Cardiac fibroblast (primary cell): ENCODE data around the gene TMEM267.

Experiments used
- DNase-seq, 2 donors: peaks; one replicate each; pipeline versions ENCODE4 v3.0.0 to v3.0.0-alpha.2; 2010; ENCODE audit warnings: low read depth in 2 of 2
- H3K4me3 ChIP-seq, 2 donors: replicated peaks in 1 of 2; 1 replicate in 1 of 2; 2 replicates in 1 of 2; pipeline ENCODE4 v1.5.1; 2011; ENCODE audit warnings: low read depth in 2 of 2, low read length in 2 of 2, mild to moderate bottlenecking in 2 of 2, moderate library complexity in 1 of 2
- CTCF ChIP-seq: IDR thresholded peaks from one replicate; pipeline ENCODE4 v1.5.1; 2011; ENCODE audit warnings: low read depth, mild to moderate bottlenecking, low read length, inconsistent platforms

TMEM267 gene

GRCh38 chr5:43416803-43417394, 66.8 kb downstream of the TMEM267 start:
- H3K4me3 ChIP-seq = no peak overlapping the region
- no peak for TF ChIP-seq CTCF
- no peak for DNase-seq

- no peak for TF ChIP-seq CTCF
- no peak overlapping the region for H3K4me3 ChIP-seq
- DNase-seq = no peak
These were observed 67.5 kb downstream of the TMEM267 start for GRCh38 chr5:43415935-43416802.

GRCh38 chr5:43413966-43414365, 69.7 kb downstream of the TMEM267 start:
- no peak for TF ChIP-seq CTCF
- H3K4me3 ChIP-seq = no peak overlapping the region
- no peak for DNase-seq

DNA sequence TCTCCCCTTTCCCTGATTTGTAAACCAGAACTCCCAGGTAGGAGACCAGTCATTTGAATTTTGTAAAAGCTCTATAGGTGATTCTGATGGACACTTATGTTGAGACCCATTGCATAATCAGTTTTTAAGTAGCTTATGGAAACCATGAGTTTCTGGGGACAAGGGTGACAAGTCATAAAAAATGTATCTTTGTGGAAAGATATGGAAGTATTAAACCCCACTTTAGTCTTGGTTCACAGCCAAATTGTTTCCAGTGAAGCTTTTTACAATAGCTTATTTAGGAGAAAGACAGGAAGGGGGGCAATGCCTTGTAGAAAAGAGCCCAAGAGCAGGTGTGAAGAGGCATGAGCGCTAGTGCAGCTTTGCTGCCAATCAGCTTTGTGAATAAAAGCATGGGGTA, 71.0 kb downstream of the TMEM267 start:
- H3K4me3 ChIP-seq = no peak overlapping the region

DNA sequence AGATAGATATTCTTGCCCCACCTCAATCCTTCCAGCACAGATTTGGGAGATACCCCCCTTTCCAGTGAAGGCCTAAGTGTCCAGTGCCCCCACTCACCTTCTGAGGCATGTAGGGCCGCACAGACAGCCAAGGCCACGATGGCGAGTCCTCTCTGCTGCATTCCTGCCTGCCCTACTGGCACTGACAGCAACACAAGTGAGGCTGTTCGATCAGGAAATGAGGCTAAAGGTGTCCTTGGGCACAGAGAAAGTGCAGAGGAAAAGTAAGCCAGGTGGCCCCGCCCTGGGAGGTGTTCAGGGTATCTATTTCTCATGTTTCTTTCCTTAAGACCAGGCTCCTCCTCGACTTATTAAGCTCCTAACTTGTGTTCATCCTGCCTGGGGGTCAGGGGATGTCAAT, 71.5 kb downstream of the TMEM267 start, which contains the start of gene CCL28:
TSS of gene CCL28 (minus strand) at position 236 of the 400 bp plus-strand sequence. CDS start at position 161, 75 bp downstream.
- no peak for TF ChIP-seq CTCF
- DNase-seq = no peak
- H3K4me3 ChIP-seq = no peak within 1 kb of the TSS

More for the DNA sequence above, 71.0 kb downstream of the TMEM267 start:
- no peak for DNase-seq
- no peak for TF ChIP-seq CTCF

- no peak for TF ChIP-seq CTCF
- DNase-seq = no peak
- no peak overlapping the region for H3K4me3 ChIP-seq
These were observed 72.2 kb downstream of the TMEM267 start for GRCh38 chr5:43411495-43411894.
